ENCODE data around the gene PLEKHG4B.

PLEKHG4B gene

GRCh38 chr5:74503-75109 is 17.4 kb upstream of the PLEKHG4B start:
- no peak for DNase-seq (ENCODE audit: low read depth, low spot score)

DNA sequence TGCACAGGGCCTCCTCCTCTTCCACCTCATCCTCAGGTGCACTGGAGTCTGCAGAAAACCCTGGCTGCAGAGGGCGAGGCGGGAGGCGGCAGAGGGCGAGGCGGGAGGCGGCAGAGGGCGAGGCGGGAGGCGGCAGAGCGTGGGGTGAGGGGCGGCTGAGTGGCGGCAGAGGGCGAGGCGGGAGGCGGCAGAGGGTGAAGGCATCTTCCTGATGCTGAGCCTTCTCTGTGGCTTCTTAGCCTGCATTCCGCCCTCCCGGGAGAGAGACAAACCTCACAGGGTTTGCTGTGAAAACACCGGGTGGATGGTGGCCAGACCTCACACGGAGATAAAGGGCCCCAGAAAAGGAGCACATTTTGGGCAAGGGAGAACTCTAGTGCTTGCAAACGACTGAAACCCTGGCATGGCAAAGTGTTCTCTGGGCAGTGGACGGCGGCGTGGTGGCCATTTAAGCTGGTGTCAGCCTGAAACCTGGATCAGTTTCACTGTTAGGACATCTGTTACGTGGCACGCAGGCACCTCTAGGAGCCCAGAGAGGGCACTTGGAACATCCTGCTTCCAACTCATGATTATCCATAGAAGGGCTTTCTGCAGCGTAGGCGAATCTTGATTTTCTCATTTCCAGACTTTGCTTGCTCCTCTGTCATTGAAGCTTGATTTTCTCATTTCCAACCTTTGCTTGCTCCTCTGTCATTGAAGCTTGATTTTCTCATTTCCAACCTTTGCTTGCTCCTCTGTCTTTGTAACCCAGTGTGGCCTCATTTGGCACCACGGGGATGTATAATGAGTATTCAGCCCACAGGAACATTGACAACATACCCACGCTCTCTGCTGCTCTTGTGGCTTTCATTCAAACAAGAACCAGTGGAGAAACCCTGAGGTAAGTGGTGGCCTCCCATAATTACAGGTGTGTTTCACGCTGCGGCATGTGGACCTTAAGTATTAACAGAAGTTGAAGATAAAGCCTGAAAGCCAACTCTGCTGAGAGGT is 16.3 kb upstream of the PLEKHG4B start:
- peak; percentile 73 for DNase-seq (ENCODE audit: low read depth, low spot score)

DNA sequence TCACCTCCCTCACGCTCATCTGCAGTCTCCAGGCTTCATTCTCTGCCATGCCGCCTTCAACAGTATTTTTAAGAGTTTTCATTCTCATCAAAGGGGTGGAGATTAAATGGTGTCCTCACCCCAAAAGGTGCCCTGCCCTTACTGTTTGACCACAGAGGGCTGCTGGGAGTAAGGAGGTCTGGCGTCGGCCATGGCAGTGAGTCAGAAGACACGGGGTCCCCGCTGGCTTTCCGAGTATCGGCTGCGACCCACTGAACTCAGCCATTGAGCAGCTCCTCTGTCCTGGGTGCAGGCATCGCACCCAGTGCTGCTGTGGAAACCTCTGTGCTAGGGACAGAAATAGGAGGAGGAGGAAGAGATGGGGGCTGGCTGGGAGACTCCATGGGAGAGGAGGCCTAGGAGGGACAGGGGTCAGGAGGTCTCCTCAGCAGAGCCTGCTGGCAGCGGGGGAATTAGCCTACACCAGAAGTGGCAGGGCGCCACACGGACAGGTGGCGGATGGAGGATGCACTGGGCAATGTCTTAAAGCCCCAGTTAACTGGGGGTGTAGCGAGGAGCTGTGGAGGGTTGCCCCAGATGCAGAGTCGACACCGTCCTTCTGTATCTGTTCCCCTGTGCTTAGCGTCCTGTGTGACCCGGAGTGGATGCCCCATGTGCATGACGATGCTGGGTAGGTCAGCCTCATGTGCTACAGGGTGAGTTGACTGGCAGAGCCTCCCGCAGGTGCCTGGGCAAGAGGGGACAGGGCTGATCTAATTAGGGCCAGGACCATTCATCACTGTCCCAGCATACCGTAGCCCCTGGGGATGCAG is 15.4 kb upstream of the PLEKHG4B start:
- DNase-seq (ENCODE audit: low read depth, low spot score): no peak

DNA sequence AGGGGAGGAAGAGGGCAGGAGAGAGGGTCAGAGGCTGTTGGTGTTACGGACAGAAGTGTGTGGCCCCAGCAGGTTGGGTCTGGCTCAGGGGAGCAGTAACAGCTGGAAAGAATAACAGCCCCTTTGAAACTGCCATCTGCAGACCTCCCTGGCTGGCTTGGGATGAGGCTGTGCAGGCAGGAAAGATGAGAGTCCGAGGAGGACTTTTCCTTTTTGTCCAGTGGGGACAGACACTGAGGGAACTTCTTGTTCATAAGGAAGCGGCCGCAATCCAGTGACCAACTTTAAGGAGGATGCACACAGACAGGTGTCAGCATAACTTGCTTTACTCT is 14.8 kb upstream of the PLEKHG4B start:
- no peak for DNase-seq (ENCODE audit: low read depth, low spot score)

DNA sequence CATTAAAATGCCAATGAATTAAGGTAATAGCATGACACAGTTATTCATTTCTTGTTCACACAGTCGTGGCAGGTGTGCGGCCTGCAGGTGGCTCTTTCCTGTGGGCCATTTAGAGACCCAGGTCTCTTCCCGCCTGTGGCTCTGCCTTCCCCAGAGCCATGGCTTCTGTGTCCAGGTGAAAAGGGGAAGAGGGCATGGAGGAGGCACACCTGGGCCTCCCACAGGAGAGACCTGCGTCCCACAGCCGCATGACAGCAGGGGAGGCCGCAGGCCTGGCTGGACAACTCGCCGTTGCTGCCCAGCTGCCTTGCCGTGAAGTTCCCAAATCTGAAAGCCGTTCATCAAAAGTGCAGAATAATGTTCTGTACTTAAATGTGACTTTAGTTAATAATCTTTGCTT is 14.4 kb upstream of the PLEKHG4B start:
- DNase-seq (ENCODE audit: low read depth, low spot score): no peak

DNA sequence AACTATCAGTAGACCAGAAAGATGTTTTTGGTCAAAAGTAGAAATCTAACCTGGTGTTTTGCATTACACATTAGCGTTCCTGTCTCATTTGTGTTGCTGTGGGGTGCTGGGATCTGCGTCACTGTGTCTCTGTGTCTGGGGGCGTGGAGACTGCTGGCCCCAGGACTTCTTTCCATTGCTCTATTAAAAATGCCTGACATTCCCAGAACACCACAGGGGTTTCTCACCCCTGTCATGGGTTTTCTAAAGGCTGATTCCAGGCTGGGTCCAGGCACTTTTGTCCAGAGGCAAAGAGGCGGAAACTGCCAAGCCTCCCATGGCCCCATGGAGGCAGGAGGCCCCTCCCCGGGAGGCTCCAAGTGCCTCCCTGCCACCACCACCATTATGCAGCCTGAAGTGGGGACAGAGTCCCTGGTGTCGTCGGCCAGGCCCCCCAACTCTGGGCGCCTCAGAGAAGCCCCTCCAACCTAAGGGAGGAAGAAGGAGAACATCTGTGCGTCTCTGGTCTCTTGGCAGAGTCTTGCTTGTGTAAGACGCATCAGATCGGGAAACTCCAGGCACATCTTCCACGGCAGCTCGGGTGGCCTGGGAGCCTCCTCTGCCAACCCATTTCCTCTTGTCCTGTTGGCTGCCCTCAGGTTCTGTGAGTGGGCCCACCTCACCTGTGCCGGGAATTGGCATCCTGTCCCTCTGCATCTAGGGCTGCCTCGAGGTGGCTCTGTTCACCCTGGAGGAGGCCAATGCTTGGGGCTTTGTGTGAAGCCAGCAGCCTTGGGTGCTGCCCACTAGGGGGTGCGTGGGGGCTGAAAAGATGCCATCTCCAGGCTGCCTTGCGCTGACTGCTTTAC is 13.8 kb upstream of the PLEKHG4B start:
- DNase-seq (ENCODE audit: low read depth, low spot score): peak; percentile 96

GRCh38 chr5:78805-79149 is 13.2 kb upstream of the PLEKHG4B start:
- no peak for DNase-seq (ENCODE audit: low read depth, low spot score)

GRCh38 chr5:79263-79662 is 12.7 kb upstream of the PLEKHG4B start:
- DNase-seq (ENCODE audit: low read depth, low spot score): no peak

GRCh38 chr5:79821-80220 is 12.1 kb upstream of the PLEKHG4B start:
- no peak for DNase-seq (ENCODE audit: low read depth, low spot score)

DNA sequence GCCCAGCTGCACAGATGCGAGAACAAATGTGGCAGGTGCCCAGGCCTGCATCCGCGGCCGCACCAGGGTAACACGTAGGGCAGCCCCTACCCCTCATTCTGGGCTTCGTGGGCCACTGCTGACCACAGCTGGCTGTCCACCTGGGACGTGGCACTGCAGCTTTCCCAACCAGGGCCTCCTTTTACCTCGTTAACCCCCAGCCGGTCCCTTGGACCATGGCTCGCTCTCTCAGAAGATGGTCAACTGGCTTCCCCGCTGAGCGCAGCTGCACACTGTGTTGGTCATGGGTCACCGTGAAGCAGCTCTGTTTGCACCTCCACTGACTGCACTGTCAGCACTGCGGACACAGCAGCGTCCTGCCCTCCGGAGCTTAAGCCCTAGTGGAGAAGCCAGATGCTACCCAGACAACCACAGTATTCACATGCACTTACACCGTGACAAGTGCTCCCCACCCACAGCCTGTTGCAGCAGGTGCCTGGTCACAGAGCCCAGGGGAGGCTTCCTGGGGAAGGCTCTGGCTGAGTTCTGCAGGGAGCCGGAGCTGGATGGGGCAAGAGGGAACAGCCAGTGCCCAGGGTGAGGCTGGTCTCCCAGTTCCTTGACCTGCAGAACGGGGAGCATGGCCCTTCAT is 10.5 kb upstream of the PLEKHG4B start:
- DNase-seq (ENCODE audit: low read depth, low spot score): no peak

- DNase-seq (ENCODE audit: low read depth, low spot score): peak; percentile 96
Observed at GRCh38 chr5:82097-82496, 9.9 kb upstream of the PLEKHG4B start.

GRCh38 chr5:82570-82969 is 9.4 kb upstream of the PLEKHG4B start:
- DNase-seq (ENCODE audit: low read depth, low spot score): peak; percentile 36

GRCh38 chr5:83029-83428 is 8.9 kb upstream of the PLEKHG4B start:
- DNase-seq (ENCODE audit: low read depth, low spot score): peak; percentile 14

DNA sequence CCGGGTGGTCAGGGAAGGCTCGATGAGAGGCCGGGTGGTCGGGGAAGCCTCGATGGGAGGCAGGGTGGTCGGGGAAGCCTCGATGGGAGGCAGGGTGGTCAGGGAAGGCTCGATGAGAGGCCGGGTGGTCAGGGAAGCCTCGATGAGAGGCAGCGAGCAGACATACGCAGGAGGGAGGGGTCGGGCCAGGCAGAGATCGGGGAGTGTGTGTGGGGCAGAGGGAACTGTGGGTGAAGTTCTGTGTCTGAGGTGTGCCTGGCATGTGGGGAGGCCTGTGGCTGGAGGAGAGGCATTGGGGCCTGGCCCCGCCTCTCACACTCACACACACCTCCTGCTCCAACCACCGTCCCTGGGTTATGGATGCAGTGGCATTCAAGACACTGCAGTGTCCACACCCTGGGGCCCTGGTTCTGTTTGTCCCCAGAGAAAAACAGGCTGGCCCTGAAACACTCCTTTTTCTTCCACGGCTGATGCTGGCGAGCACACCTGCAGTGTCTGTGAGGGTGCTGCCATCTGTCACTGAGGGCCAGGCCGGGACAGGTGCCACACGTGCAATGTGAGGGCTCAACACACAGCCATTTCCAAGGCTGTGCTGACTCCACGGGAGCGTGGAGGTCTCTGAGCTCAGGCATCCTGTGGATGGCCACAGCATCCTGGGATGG is 6.5 kb upstream of the PLEKHG4B start:
- DNase-seq (ENCODE audit: low read depth, low spot score): no peak

DNA sequence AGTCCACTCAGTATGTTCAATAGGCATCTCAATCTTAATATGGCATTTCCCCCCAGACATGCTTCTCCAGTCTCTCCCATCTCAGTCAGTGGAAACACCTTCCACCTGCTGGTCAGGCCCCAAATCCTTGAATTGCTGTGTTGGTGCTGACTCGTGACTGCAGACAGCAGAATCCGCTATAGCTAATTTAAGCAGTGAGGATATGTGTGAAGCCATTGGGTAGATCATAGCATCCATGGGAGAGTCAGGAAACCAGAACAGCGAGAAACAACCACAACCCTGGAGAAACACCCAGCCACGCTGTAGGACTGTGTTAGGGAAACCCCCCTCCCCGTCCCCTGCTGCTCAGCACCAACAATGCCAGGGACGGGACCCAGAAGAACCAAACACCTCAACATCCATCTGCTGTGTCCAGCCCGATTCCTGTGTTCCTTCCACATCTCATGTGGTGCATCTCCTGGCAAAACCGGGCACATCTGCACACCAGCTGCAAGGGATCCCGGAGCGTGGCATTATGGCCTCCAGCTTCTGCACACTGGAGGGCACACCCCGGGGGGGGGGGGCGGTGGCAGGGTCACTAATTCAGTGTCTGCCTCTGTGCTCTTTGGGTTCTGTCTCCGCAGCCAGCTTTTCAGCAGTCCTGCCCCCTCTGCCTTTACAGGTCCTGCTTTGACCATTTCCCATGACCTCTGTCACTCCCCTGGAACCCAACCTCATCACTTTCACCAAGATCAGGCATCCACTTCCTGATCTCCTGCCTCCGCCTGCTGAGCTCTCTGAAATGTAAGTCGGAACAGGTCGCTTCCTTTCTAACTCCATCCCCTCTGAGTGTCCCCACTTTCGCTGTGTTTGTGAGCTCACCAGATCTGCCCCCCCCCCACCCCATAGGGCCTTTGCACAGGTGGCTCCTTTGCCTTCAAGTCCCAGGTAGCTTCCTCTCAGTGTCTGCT is 2.4 kb upstream of the PLEKHG4B start:
- no peak for DNase-seq (ENCODE audit: low read depth, low spot score)

DNA sequence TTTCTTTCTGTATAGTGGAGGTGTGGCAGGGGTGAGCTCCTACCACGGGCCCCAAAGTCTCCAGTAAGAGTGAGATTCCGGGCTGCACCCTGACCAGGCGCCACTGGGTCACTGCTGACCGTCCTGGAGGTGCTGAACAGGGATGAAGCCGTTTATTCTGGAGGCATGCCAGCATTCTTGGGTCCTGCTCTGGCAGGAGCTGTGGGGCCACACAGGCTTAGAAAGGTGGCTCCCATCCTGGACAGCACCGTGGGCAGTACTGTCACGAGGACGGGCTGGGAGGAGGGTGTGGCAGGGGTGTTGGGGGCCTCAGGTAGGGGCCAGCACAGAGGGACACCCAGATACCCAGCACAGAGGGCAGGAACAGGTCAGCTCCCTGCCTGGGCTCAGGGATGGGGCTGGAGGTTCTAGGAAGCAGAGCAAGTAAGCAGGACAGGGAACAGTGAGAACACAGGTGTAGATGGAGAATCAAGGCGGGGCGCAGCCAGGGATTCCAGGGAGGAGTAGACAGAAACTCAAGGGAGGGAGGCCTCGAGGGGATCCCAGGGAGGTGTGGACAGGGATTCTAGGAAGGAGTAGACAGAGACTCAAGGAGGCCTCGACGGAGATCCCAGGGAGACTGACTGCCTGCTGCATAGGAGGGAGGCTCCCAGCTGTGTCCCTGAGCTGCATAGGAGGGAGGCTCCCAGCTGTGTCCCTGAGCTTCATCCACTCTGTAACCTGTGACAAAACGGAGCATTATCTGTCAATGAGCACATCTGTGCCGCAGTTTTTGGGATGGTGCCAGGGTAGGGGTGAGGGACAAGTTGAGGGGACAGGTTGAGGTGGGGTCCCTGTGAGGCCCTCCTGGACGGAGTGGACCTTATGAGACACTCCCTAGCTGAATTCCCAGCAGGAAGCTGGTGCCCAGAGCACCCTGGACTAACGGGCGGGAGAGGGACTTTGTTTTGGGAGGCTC is 1.1 kb upstream of the PLEKHG4B start:
- DNase-seq (ENCODE audit: low read depth, low spot score): peak; percentile 74

DNA sequence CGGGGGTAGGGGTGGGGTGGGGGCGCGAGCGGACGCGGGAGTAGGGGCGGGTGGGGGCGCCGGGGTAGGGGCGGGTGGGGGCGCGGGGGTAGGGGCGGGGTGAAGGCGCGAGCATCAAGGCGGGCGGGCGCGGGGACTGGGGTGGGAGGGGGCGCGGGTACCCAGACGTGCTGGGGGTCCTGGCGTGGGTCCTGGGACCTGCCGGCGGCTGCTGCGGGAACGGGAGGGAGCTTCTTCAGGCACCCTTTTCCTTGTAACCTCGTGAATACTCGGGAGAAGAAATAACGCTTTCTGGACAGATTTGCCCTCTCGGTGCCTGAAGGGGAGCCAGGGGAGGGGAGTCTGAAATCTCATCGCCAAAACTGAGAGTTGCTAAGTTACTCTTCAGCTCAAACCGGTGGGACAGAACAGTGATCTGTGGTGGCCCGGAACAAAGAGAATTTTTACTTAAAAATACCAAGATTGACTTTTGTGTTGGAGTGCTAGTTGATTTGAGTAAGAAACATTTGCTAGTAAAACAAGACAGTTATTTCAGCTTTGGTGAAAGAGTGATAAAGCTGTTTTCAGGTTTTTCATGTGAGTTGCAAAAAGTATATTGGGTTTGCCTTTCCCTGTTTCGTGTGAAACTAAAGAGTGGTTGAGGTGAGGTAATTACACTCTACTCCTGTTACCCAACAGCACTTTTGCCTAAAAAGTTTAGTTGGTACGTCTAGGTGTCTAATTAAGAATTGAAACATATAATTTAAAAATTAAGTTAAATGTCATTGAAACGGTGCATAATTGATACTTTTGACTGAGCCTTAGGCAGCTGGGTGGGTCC is 643 bp downstream of the PLEKHG4B start:
- DNase-seq (ENCODE audit: low read depth, low spot score): peak; percentile 53
